HL-60 (cell line): ENCODE measurements around the gene MTG2.

Source experiments
- SPI1 ChIP-seq: IDR thresholded peaks from 2 replicates; pipeline ENCODE4 v1.6.1; 2012; ENCODE audit warnings: low read depth, mild to moderate bottlenecking, borderline replicate concordance
- TF ChIP-seq, protein P1 (sequence below): IDR thresholded peaks from one replicate; pipeline ENCODE4 v1.5.1; 2011; ENCODE audit warnings: low read length, control low read depth, inconsistent platforms; ENCODE audit not compliant: insufficient read depth

DNA sequence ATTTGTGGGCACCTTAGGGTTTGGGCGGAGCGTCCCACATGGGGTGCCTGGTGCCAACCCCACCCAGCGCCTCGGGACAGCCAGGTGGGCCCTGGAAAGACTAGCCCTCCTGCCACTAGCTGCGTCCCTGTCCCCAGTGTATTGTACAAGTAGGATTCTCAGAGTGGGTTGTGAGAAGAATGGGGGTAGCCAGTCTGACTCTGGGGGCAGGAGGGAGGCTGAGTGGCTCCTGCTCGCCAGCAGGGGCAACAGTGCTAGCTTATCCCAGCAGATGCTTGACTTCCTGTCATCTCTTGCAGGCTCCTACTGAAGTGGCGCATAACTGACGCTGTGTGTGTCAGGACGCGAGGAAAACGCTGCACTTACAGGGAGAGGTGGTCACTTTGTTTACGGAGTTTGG, 49.0 kb upstream of the MTG2 start:
- TF ChIP-seq, protein P1, sequence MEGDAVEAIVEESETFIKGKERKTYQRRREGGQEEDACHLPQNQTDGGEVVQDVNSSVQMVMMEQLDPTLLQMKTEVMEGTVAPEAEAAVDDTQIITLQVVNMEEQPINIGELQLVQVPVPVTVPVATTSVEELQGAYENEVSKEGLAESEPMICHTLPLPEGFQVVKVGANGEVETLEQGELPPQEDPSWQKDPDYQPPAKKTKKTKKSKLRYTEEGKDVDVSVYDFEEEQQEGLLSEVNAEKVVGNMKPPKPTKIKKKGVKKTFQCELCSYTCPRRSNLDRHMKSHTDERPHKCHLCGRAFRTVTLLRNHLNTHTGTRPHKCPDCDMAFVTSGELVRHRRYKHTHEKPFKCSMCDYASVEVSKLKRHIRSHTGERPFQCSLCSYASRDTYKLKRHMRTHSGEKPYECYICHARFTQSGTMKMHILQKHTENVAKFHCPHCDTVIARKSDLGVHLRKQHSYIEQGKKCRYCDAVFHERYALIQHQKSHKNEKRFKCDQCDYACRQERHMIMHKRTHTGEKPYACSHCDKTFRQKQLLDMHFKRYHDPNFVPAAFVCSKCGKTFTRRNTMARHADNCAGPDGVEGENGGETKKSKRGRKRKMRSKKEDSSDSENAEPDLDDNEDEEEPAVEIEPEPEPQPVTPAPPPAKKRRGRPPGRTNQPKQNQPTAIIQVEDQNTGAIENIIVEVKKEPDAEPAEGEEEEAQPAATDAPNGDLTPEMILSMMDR: peak; percentile 29
- no peak for TF ChIP-seq SPI1
